ENCODE measurements around the gene C10orf90.

The C10orf90 gene

DNA sequence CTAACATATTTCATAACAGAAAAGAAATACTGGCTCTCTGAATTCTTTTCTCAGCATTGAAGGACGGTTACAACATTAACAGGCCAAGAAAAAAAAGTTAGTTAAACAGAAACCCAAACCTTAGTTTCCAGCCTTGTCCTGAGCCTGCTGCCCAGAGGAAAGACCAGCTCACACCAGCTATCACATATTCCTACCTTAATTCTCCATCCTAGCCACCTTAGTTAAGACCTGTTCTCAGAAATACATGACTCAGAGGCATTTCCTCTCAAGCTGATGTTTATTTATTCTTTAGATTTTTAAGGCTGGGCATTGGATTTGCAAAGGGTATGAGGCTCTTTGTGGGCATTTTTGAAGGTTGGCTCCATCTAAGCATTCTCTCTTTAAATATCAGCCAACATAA lies 247.9 kb downstream of the C10orf90 start:
- H3K9me3 ChIP-seq (ENCODE audit: low read length) = no peaks in the 10 kb centered on the region

GRCh38 chr10:126421756-126422256 lies 248.7 kb downstream of the C10orf90 start:
- Histone ChIP-seq H3K27me3 (ENCODE audit: insufficient read depth, low read length) (no peaks in the 10 kb centered on the region), H3K9me2 (ENCODE audit: low read depth, low read length) (no peaks in the 10 kb centered on the region), H3K79me2 (ENCODE audit: insufficient read depth, low read length) (no peaks in the 10 kb centered on the region), H2AFZ (ENCODE audit: low read length) (no peak overlapping the region), H3K9ac (ENCODE audit: low read length) (no peak overlapping the region), H3F3A (ENCODE audit: insufficient read depth, low read length) (no peaks in the 10 kb centered on the region), H3K36me3 (ENCODE audit: insufficient read depth, low read length) (no peaks in the 10 kb centered on the region), H3K4me1 (ENCODE audit: insufficient read depth, low read length, severe bottlenecking) (no peaks in the 10 kb centered on the region), H3K9me3 (ENCODE audit: low read length) (no peaks in the 10 kb centered on the region), H3K4me2 (ENCODE audit: low read length) (no peak overlapping the region), H3K27ac (ENCODE audit: low read depth, low read length, poor library complexity, severe bottlenecking) (no peak overlapping the region), H3K4me3 (ENCODE audit: low read depth, low read length, poor library complexity, severe bottlenecking) (no peak overlapping the region), H4K20me1 (ENCODE audit: insufficient read depth, low read length) (no peaks in the 10 kb centered on the region)
- TF ChIP-seq EZH2 (IDR thresholded peaks at IDR 0.05; ENCODE audit: borderline replicate concordance, low read length) = no peak
- TF ChIP-seq CTCF (IDR thresholded peaks at IDR 0.05; ENCODE audit: low read length) = no peak

More for the DNA sequence above, 247.9 kb downstream of the C10orf90 start:
- no peaks in the 10 kb centered on the region for H3K36me3 ChIP-seq (ENCODE audit: insufficient read depth, low read length)
- no peak overlapping the region for H3K27ac ChIP-seq (ENCODE audit: low read depth, low read length, poor library complexity, severe bottlenecking)
- H3K27me3 ChIP-seq (ENCODE audit: insufficient read depth, low read length) = no peaks in the 10 kb centered on the region
- no peak overlapping the region for H2AFZ ChIP-seq (ENCODE audit: low read length)
- no peak for TF ChIP-seq EZH2 (IDR thresholded peaks at IDR 0.05; ENCODE audit: borderline replicate concordance, low read length)
- TF ChIP-seq CTCF (IDR thresholded peaks at IDR 0.05; ENCODE audit: low read length) = no peak
- no peak overlapping the region for H3K9ac ChIP-seq (ENCODE audit: low read length)
- H3K9me2 ChIP-seq (ENCODE audit: low read depth, low read length) = no peaks in the 10 kb centered on the region
- no peak overlapping the region for H3K4me3 ChIP-seq (ENCODE audit: low read depth, low read length, poor library complexity, severe bottlenecking)
- no peaks in the 10 kb centered on the region for H3K79me2 ChIP-seq (ENCODE audit: insufficient read depth, low read length)
- H3F3A ChIP-seq (ENCODE audit: insufficient read depth, low read length) = no peaks in the 10 kb centered on the region
- no peaks in the 10 kb centered on the region for H3K4me1 ChIP-seq (ENCODE audit: insufficient read depth, low read length, severe bottlenecking)
- no peaks in the 10 kb centered on the region for H4K20me1 ChIP-seq (ENCODE audit: insufficient read depth, low read length)
- H3K4me2 ChIP-seq (ENCODE audit: low read length) = no peak overlapping the region

GRCh38 chr10:126420567-126421300 lies 249.8 kb downstream of the C10orf90 start:
- Histone ChIP-seq H2AFZ (ENCODE audit: low read length) (no peak overlapping the region), H3K27ac (ENCODE audit: low read depth, low read length, poor library complexity, severe bottlenecking) (no peak overlapping the region), H3K27me3 (ENCODE audit: insufficient read depth, low read length) (no peaks in the 10 kb centered on the region), H3K9me3 (ENCODE audit: low read length) (no peaks in the 10 kb centered on the region), H3K9me2 (ENCODE audit: low read depth, low read length) (no peaks in the 10 kb centered on the region), H3F3A (ENCODE audit: insufficient read depth, low read length) (no peaks in the 10 kb centered on the region), H3K4me1 (ENCODE audit: insufficient read depth, low read length, severe bottlenecking) (no peaks in the 10 kb centered on the region), H3K4me3 (ENCODE audit: low read depth, low read length, poor library complexity, severe bottlenecking) (no peak overlapping the region), H4K20me1 (ENCODE audit: insufficient read depth, low read length) (no peaks in the 10 kb centered on the region), H3K9ac (ENCODE audit: low read length) (no peak overlapping the region), H3K4me2 (ENCODE audit: low read length) (no peak overlapping the region), H3K79me2 (ENCODE audit: insufficient read depth, low read length) (no peaks in the 10 kb centered on the region), H3K36me3 (ENCODE audit: insufficient read depth, low read length) (no peaks in the 10 kb centered on the region)
- TF ChIP-seq CTCF (IDR thresholded peaks at IDR 0.05; ENCODE audit: low read length) (no peak), EZH2 (IDR thresholded peaks at IDR 0.05; ENCODE audit: borderline replicate concordance, low read length) (no peak)
